Heart right ventricle (tissue), 16 donors: Measurements from ENCODE around the gene LYAR. TPM values are rescaled to one million over a fixed set of nuclear protein-coding genes. Genes with fewer than 3 reads are reported as not detected.
A peak's percentile ranks its signal among the peaks of the same experiment; 100 is the strongest.

Experiments
- ATAC-seq, 8 donors: fragments of 200-7000 bp; cut with Tn5 transposase; one replicate each; pipeline ENCODE4 v1.9.1; 2020; ENCODE audit warnings: mild to moderate bottlenecking in 8 of 8, moderate library complexity in 8 of 8, moderate number of reproducible peaks in 1 of 8
- DNase-seq, 2 donors: peaks; one replicate each; pipeline ENCODE4 v3.0.0-alpha.2; 2020
- H3K27ac ChIP-seq, 10 donors: fragments of 200-600 bp; sonication (generic) in 2 of 10; one replicate each; pipeline versions ENCODE4 v1.5.0 to v1.8.0; 2020 to 2022; ENCODE audit warnings: mild to moderate bottlenecking in 3 of 10
- H3K27me3 ChIP-seq, 7 donors: fragments of 200-600 bp; one replicate each; pipeline ENCODE4 v1.8.0; 2021 to 2022; ENCODE audit warnings: mild to moderate bottlenecking in 2 of 7
- H3K36me3 ChIP-seq, 9 donors: fragments of 200-600 bp; sonication (generic) in 1 of 9; one replicate each; pipeline versions ENCODE4 v1.5.0 to v1.8.0; 2020 to 2022; ENCODE audit warnings: mild to moderate bottlenecking in 2 of 9
- H3K4me1 ChIP-seq, 9 donors: fragments of 200-600 bp; sonication (generic) in 1 of 9; one replicate each; pipeline versions ENCODE4 v1.5.0 to v1.8.0; 2020 to 2022; ENCODE audit warnings: mild to moderate bottlenecking in 4 of 9
- H3K4me3 ChIP-seq, 10 donors: fragments of 200-600 bp; sonication (generic) in 2 of 10; one replicate each; pipeline versions ENCODE4 v1.5.0 to v1.8.0; 2020 to 2022; ENCODE audit warnings: mild to moderate bottlenecking in 7 of 10, moderate library complexity in 2 of 10
- H3K9me3 ChIP-seq, 11 donors: fragments of 200-600 bp in 10 of 11; sonication (generic) in 2 of 11; one replicate each; pipeline versions ENCODE4 v1.5.0 to v1.8.0; 2013 to 2022; ENCODE audit warnings: mild to moderate bottlenecking in 2 of 11, control low read depth in 1 of 11, moderate library complexity in 1 of 11
- WGBS, 2 donors: extraction: QIAGEN DNeasy Blood & Tissue Kit; methylation state at CpG; one replicate each; pipeline ENCODE4 v1.1.7; 2013; ENCODE audit warnings: inconsistent platforms in 1 of 2; 5-methylcytosine and 5-hydroxymethylcytosine counted together
- intact Hi-C, 10 donors: fragments of 100-400 bp; cut with DNase I; formaldehyde crosslinking; loops; one replicate each; pipeline versions ENCODE4 v1.11.1 to v1.14.2; 2022
- polyA plus RNA-seq, 2 donors: library from polyadenylated mRNA; stranded (reverse); fragments of 200-250 nt; gene quantifications; one replicate each; pipeline ENCODE4 v1.2.3, GENCODE V29; 2013
- total RNA-seq, 10 donors: library from RNA; stranded (reverse); fragmentation: NEBNext Ultra II Directional in 3 of 10; extraction: Animal tissue kit (Norgen Biotek cat#: 25700) in 3 of 10; gene quantifications; one replicate each; pipeline versions ENCODE4 v1.2.1 to v1.2.4, GENCODE V29; 2021 to 2023
- TF ChIP-seq, protein P1 (sequence below), 9 donors: fragments of 200-600 bp; sonication (generic) in 2 of 9; IDR thresholded peaks; one replicate each; pipeline versions ENCODE4 v1.5.0 to v1.8.0; 2021 to 2022; ENCODE audit warnings: antibody characterized with exemption in 9 of 9, mild to moderate bottlenecking in 5 of 9, moderate library complexity in 1 of 9
- donor health status: Arrhythmogenic right ventricular cardiomyopathy.
- donor health status: ischemic (EF 13 %, LVEDD 7.1; RV severe dilation, severe dysfunction).
- donor health status: healthy with polysubstance abuse.
- donor health status: DM: no; HTN: yes; CAD: no.
- donor health status: DM: no; HTN: no; CAD: no.
- donor health status: ischemic (EF 25% LVEDD 6.9; RV normal size, moderate dysfunction).
- donor health status: ischemic (EF 25% LVEDD 5.7; RV mildly dilated, moderate dysfunction).
- donor health status: healthy.
- donor health status: DM: yes; HTN: yes; CAD: no.
- donor health status: Ischemic cardiomyopathy.
- donor health status: ischemic (EF 35%, LVEDD 5.7; RV mildly dilated, moderate dysfunction).
- donor health status: nonischemic (EF 11% LVEDD 7.7; RV severe dilation, severe dysfunction).
- donor health status: DM: yes; HTN: yes; CAD: no.
- donor health status: PGD.
- donor health status: ischemic (EF 29% LVEDD 5.4; RV normal size, mild dysfunction).
- donor health status: nonischemic (EF 23%, LVEDD 6.1; RV moderate dilation, normal function).

LYAR gene
- total and polyA plus RNA-seq, 12 donors: 7.6 to 20.6 (median 12.6) TPM

DNA sequence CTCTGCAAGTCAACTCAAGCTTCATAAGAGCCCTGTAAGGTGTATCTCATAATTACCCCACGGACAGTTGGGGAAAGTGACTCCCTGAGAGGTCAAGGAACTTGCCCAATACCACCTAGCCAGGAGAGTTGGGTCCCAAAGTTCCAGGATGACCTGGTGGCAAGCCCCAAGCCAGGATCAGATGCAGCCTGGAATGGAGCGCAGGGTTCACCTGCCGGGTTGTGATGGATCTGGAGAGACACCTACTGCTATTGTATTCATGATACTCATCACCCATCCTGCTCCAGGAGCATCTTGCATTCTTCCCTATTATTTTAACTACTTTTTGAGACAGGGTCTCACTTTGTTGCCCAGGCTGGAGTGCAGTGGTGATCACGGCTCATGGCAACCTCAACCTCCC, 36.2 kb upstream of the LYAR start:
- H3K4me1 ChIP-seq: peaks cover 0 to 14% (median 10%) of the 10 kb centered on the region in 9 donors
- DNase-seq: no peak

DNA sequence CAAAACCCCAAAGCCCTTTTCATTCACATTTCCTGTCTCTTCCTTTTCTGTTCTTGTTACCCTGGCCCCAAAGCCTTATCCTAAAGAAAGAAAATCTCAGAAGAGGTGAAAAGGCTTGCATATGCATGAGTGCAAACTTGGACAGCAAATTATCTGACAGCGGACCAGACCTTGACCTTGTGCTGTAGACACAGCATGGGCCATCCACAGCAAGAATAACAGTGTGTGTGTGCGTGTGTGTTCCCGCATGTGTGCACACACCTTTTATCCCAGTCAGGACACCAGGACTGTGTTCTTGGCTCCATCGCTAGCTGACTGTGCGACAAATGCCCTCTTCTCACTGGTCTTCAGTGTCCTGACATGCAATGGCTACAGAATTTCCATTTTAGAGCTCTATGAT, 35.4 kb upstream of the LYAR start:
- ATAC-seq: no peak
- Histone ChIP-seq H3K27me3 (no peaks in the 10 kb centered on the region), H3K36me3 (peaks cover 0 to 29% (median 16%) of the 10 kb centered on the region in 9 donors), H3K9me3 (peaks cover 0 to 8% (median 0%) of the 10 kb centered on the region in 11 donors), H3K4me1 (peaks cover 0 to 14% (median 10%) of the 10 kb centered on the region in 9 donors), H3K27ac (no peak overlapping the region), H3K4me3 (no peak overlapping the region)
- WGBS, 2 donors: 97 to 98% methylated on average over 5 of the region's 5 CpGs
- intact Hi-C loops: no loop called here
- DNase-seq: no peak
- TF ChIP-seq, protein P1, sequence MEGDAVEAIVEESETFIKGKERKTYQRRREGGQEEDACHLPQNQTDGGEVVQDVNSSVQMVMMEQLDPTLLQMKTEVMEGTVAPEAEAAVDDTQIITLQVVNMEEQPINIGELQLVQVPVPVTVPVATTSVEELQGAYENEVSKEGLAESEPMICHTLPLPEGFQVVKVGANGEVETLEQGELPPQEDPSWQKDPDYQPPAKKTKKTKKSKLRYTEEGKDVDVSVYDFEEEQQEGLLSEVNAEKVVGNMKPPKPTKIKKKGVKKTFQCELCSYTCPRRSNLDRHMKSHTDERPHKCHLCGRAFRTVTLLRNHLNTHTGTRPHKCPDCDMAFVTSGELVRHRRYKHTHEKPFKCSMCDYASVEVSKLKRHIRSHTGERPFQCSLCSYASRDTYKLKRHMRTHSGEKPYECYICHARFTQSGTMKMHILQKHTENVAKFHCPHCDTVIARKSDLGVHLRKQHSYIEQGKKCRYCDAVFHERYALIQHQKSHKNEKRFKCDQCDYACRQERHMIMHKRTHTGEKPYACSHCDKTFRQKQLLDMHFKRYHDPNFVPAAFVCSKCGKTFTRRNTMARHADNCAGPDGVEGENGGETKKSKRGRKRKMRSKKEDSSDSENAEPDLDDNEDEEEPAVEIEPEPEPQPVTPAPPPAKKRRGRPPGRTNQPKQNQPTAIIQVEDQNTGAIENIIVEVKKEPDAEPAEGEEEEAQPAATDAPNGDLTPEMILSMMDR (IDR thresholded peaks at IDR 0.05): no peak

More for the DNA sequence above, 36.2 kb upstream of the LYAR start:
- H3K4me3 ChIP-seq: no peak overlapping the region
- ATAC-seq: no peak
- peaks cover 0 to 10% (median 0%) of the 10 kb centered on the region in 11 donors for H3K9me3 ChIP-seq
- WGBS, 2 donors: 97 to 98% methylated on average over 4 of the region's 4 CpGs
- intact Hi-C loops: no loop called here
- peaks cover 0 to 20% (median 8%) of the 10 kb centered on the region in 9 donors for H3K36me3 ChIP-seq
- TF ChIP-seq, protein P1 (IDR thresholded peaks at IDR 0.05): no peak
- no peaks in the 10 kb centered on the region for H3K27me3 ChIP-seq
- no peak overlapping the region for H3K27ac ChIP-seq

DNA sequence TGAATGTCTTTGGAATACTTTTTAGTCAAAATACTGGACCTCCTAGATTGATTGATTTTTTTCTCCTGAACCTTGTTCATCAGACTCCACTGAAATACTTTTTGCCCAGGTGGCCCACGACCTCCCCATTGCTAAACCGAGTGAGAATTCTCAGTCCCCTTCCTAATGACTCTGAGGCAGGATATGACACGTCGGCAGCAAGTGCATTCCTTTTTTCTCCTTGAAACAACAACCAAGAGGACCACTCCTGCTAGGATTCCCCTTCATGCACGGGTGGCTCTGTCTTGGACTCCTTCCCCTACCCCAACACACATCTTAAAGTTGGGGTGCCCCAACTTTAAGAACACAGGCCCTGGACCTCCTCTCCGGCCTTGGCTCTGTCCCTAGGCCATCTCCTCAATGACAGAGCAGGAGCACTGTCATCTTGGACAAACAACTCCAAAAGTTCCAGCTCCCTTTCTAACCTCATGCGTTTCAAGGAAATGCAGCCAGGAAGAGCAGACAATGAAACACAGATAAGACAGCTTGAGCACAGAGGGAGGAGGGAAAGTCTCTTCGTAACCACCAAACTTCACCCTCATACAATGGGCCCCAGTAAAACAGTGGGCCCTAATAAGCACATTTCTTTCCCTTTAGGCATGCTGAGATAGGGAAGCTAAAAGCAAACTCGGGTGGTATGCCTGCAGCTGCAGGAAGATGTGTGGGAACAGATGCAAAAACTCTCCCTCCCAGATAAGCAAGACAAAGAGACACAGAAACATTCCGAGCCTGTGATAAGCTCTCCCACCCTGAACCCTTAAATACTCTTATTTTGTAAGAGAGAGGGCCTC, 34.0 kb upstream of the LYAR start:
- no peaks in the 10 kb centered on the region for H3K27me3 ChIP-seq
- H3K4me3 ChIP-seq: no peak overlapping the region
- H3K9me3 ChIP-seq: peaks cover 0 to 3% (median 0%) of the 10 kb centered on the region in 11 donors
- intact Hi-C loops: no loop called here
- H3K27ac ChIP-seq: peak overlapping the region in 7 of 10 donors; percentile 37 to 66 (median 56)
- peaks cover 0 to 14% (median 10%) of the 10 kb centered on the region in 9 donors for H3K4me1 ChIP-seq
- no peak for DNase-seq
- ATAC-seq: peak in 3 of 8 donors; percentile 35 to 50 (median 35)
- TF ChIP-seq, protein P1 (IDR thresholded peaks at IDR 0.05): no peak
- H3K36me3 ChIP-seq: peaks cover 0 to 43% (median 17%) of the 10 kb centered on the region in 9 donors
- WGBS, 2 donors: 37 to 47% methylated on average over 10 of the region's 10 CpGs

DNA sequence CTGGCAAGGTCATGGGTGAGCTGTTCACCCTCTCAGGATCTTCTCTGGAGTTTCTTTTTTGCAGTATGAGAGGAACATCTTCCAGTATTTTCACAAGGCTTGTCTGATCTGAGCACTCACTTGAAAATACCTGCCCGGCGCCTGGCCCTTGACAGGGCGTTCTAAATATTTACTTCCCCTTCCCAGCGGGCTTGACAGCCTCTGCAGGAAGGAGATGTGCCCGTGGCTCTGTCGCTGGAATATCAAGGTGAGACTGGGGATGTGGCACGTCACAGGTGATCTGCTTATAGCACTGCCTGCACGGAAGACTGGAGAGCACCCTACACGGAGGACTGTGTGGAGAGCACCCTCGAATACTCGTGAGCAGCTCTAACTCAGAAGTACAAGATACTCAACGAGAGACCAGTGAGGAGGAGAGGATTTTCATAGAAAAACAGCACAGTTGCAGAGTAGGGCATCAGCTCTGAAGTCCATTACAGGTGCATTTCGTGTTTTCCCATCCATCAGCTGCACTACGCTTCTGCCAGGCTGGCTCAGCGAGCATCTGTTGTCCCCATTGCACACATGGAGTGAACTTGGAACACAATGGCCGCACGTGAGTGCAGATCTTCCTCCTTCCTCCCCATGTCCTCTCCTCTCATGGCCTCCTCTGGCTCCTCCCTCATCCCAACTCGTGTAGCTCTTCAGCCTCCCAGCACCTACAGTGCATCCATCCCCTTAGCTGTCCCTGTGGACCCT, 32.2 kb upstream of the LYAR start:
- TF ChIP-seq, protein P1 (IDR thresholded peaks at IDR 0.05): no peak
- H3K9me3 ChIP-seq: no peaks in the 10 kb centered on the region
- no peak overlapping the region for H3K27ac ChIP-seq
- WGBS, 2 donors: 88 to 93% methylated on average over 18 of the region's 18 CpGs
- intact Hi-C loops: no loop called here
- H3K36me3 ChIP-seq: peaks cover 0 to 59% (median 17%) of the 10 kb centered on the region in 9 donors
- DNase-seq (no peak), ATAC-seq (no peak)
- peaks cover 0 to 14% (median 10%) of the 10 kb centered on the region in 9 donors for H3K4me1 ChIP-seq
- H3K27me3 ChIP-seq: no peaks in the 10 kb centered on the region
- H3K4me3 ChIP-seq: no peak overlapping the region
